ENCODE data around the gene USP13.
"Not testable (repeated sequence)": the region's sequence is repeated elsewhere in the genome, so short reads cannot be mapped to it uniquely, and the experiment has no call there.

The USP13 gene

GRCh38 chr3:179677884-179678283 is 25.0 kb downstream of the USP13 start:
- TF ChIP-seq CTCF (IDR thresholded peaks at IDR 0.05; ENCODE audit: control insufficient read depth, extremely low read depth, insufficient read depth), result no peak
- H3K4me3 ChIP-seq (ENCODE audit: low read depth, low read length), result no peak overlapping the region
- no peak for DNase-seq (ENCODE audit: low read depth)

- no peak overlapping the region for H3K4me3 ChIP-seq (ENCODE audit: low read depth, low read length)
- DNase-seq (ENCODE audit: low read depth), result no peak
- no peak for TF ChIP-seq CTCF (IDR thresholded peaks at IDR 0.05; ENCODE audit: control insufficient read depth, extremely low read depth, insufficient read depth)
Measured at GRCh38 chr3:179681492-179682263, 28.8 kb downstream of the USP13 start.

- no peak overlapping the region for H3K4me3 ChIP-seq (ENCODE audit: low read depth, low read length)
- TF ChIP-seq CTCF (IDR thresholded peaks at IDR 0.05; ENCODE audit: control insufficient read depth, extremely low read depth, insufficient read depth), result no peak
- DNase-seq (ENCODE audit: low read depth), result peak; percentile 15
Measured at GRCh38 chr3:179682426-179683080, 29.7 kb downstream of the USP13 start.

- DNase-seq (ENCODE audit: low read depth); H3K4me3 ChIP-seq (ENCODE audit: low read depth, low read length): not testable (repeated sequence)
Measured at GRCh38 chr3:179683286-179683685, 30.4 kb downstream of the USP13 start.

GRCh38 chr3:179687967-179688535 is 35.2 kb downstream of the USP13 start:
- no peak overlapping the region for H3K4me3 ChIP-seq (ENCODE audit: low read depth, low read length)
- TF ChIP-seq CTCF (IDR thresholded peaks at IDR 0.05; ENCODE audit: control insufficient read depth, extremely low read depth, insufficient read depth), result no peak
- DNase-seq (ENCODE audit: low read depth), result no peak

- H3K4me3 ChIP-seq (ENCODE audit: low read depth, low read length), result no peak overlapping the region
- TF ChIP-seq CTCF (IDR thresholded peaks at IDR 0.05; ENCODE audit: control insufficient read depth, extremely low read depth, insufficient read depth), result no peak
- peak; percentile 70 for DNase-seq (ENCODE audit: low read depth)
Measured at GRCh38 chr3:179688850-179689249, 36.0 kb downstream of the USP13 start.

- DNase-seq (ENCODE audit: low read depth), result no peak
- no peak for TF ChIP-seq CTCF (IDR thresholded peaks at IDR 0.05; ENCODE audit: control insufficient read depth, extremely low read depth, insufficient read depth)
- no peak overlapping the region for H3K4me3 ChIP-seq (ENCODE audit: low read depth, low read length)
Measured at GRCh38 chr3:179694731-179695130, 41.9 kb downstream of the USP13 start.
